Midbrain (tissue), 1 donor: ENCODE results near the gene KCNK15.
"Not testable (repeated sequence)": the region's sequence is repeated elsewhere in the genome, so short reads cannot be mapped to it uniquely, and the experiment has no call there.

Experiments
- DNase-seq: peaks from one replicate; lab custom pipeline; 2025; lab: John Stamatoyannopoulos, UW

Gene KCNK15

GRCh38 chr20:44758247-44759101 is 12.8 kb downstream of the KCNK15 start:
- no peak for DNase-seq

- DNase-seq = no peak
These were observed 13.9 kb downstream of the KCNK15 start for GRCh38 chr20:44759595-44759994.

DNA sequence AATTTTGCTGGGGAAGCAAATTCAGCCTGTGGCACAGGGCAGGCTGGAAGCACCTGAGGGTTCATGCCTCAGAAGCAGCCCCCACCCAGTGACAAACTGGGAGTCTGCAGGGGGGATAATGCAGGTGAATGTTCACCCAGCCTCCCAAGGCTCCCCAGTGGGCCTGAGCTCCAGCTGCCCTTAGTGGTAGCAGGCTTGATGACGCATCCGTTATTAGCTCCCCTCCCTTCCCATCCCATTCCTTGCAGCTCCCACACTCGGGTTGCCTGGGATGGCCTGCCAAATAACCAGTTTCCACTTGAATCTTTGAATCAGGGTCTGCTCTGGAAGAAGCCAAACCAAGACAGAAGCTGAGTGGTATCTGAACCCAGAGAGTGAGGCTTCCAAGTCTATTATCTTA is 15.8 kb downstream of the KCNK15 start:
- DNase-seq = no peak

DNA sequence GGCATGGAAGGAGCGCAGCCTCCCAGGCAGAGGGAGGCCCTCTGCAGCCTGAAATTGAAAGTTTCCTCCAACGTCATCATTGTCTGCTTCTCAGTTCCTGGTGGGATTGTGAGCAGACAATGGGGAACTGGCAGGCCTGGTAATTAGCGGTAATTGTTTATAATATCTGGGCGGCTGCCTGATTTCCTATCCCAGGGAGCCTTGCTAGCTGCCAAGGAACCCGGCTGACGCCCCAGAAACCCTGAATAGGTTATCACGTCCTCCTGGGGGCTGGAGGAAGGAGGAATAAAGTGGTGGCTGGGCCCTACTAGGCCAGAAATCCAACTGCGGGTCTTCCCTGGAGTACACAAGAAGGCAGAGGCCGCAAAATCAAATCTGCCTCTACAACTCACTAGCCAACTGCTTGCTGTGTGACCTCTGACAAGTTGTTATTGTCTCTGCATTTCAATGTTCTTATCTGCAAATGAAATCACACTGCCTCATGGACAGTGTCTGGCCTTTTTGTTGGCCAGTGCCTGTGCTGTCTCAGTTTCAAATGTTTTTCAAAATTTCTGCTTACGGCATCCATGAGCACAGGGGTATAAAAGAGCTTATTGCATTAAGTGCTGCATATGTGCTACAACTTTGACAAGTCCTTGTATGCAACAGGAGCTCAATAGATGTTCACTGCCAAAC is 16.9 kb downstream of the KCNK15 start:
- no peak for DNase-seq

GRCh38 chr20:44763798-44764197 is 18.1 kb downstream of the KCNK15 start:
- DNase-seq = not testable (repeated sequence)

DNA sequence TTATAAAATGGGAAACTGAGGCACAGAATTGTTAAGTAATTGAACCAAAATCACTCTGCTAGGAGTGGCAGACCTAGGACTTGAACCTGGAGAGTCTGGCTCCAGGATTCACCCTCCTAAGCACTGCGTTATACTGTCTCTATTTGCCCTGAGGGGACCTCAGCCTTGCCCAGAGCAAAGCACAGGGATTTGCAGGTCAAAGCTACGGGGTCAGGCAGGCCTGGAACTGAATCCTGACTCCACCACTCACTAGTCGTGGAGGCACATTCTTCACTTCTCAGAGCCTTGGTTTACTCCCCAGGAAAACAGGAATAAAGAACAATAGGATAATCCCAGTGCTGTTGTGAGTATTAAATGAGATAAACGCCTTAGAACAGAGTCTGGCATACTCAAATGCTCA is 19.4 kb downstream of the KCNK15 start:
- DNase-seq = no peak

DNA sequence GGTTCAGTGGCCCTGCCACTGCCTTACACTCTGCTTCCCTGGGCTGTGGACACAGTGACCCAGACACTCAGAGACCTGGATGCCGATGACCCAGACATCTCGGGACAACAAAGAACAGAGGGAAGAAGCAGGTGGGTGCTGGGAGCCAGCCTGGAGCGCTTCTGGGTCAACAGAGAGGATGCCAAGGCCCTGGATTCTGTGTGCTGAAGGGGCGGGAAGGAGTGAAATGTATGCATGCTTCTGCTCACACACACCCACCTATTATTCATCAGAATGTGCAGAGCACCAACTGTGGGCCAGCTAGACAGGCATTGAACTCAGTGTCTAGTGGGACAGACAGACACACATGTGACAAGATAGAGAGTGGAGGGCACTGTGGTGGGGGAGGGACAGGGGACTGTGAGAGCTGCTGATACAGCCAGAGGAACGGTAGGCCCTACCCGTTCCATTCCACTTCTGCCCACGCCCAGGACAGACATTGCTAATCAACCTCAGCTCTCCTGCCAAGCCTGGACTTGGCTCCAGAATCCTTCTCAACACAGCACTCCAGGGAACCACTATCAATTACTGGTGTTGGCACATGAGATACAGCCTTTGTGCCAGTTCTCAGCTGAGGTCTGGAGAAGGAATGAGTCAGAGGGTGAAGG is 20.2 kb downstream of the KCNK15 start:
- DNase-seq = no peak

- DNase-seq = no peak
These were observed 22.6 kb downstream of the KCNK15 start for GRCh38 chr20:44768256-44768655.

DNA sequence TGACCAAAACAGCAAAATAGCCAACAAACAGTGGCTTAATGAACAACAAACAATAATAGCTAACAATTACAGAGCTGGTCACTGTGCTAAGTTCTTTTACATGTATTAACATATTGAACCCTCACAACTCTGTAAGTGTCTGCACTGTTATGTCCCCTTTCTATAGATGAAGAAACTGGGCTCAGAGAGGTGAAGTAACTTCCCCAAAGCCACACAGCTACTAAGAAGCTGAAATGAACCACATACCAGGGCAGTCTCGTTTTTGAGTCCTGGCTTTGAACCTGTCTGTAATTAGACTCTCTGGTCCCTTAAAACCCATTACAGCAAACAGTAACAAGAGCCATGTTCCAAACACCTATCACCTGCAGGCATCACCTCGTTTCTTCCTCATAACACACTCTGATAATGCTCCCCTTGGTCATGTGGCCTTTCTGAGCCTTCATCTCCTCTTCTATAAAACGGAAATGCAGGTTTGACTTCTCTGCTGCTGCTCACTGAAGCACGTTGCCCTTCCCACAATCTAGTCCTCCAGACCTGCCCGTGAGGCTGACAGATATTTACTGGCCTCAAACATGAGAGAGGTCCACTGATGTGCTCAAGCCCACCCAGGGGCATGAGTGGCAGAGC is 23.3 kb downstream of the KCNK15 start:
- DNase-seq = no peak

GRCh38 chr20:44769481-44769863 is 23.8 kb downstream of the KCNK15 start:
- no peak for DNase-seq

DNA sequence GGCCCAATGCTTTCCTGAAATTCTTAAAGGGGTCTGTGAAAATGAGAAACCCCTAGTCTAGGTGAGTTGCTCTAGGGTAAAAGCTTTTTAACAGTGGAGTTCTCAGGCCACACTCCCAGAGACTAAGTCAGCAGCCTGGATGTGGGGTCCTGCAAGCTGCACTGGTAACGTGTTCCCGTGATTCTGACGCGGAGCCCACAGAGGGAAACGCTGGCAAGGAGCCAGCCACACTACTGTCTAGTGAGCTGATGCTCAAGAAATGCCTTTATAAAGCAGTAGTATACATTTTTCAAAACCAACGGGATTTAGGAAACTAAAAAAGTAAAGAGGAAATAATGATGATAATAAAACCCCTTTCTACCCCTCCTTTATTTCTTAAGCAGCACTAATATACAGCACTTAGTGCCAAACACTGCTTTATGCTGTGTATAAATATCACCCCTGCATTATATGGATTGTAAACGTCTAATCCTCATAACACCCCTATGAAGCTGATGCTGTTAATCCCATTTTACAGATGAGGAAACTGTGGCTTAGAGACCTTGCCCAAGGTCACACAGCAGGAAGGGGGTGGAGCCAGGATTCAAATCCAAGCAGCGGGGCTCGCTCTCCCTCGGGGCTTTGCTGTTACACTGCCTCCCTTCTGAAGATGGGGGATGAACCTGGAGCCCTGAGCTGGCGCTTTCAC is 25.0 kb downstream of the KCNK15 start:
- no peak for DNase-seq

DNA sequence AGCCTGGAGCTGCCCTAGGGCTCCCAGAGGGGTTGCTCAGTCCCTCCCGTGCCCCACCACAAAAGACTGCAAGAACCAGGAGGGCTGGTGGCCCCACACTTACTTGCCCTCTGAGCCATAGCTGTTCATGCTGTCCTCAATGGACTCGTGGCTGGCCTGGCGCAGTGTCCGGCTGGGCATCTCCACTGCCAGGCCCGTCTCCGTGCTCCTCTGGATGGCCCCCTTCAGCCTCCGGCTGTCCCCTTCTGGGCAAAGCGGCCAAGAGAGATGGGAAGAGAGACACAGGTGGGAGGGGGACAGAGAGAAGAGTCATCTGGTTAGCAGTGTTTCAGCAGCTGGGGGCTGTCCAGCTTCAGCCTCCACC is 25.5 kb downstream of the KCNK15 start:
- no peak for DNase-seq

GRCh38 chr20:44772636-44773035 is 27.0 kb downstream of the KCNK15 start:
- no peak for DNase-seq

DNA sequence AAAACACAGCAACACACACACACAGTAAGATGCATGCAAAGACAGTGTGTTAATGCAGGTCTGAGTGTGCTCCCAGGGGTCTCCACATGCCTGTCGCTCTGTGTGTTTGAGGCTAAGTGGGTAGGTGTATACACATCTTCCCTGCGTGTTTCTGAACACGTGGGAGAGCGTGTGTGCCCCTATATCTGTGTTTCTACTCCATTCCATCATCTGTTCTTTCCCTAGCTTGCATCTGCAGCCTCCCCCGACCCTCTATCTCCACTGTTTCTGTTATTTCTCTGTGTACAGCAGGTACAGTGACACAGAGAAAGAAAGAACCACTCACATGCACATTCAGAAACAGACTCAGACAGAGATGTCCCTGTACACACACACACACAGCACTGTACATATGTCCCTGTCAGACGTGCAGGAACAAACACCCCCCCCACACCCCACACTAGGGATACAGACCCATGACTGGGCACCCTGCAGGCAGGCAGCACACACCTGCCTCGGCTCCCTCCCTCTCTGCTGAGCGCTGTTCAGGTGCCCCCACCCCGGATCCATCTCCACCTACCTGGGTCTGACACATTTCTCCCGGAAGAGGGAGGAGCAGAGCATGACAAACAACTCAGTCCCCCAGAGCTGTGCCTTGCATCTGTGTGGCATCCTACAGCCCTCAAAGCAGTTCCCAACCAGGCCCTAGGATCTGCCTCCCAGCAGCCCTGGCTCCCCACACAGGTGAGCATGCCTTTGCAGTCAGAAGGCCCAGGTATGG is 27.6 kb downstream of the KCNK15 start:
- DNase-seq = no peak

DNA sequence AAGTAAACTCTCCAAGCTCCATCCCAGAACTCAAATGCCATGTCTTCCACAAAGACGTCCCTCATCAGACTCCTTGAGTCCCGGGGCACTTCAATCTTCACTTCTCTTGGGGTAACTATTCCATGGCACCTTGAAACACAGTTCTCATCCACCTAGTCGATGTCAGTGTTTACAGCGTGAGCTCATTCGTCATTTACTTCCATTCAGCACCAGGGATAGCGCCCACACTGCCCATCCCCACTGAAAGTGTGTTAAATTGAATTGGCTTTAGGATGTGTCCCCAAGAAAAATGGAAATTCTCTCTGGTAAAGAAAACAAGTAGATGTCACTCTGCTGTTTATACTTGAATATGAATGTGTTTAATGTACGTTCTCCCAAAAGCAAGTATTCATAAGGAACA is 31.3 kb downstream of the KCNK15 start:
- no peak for DNase-seq

DNA sequence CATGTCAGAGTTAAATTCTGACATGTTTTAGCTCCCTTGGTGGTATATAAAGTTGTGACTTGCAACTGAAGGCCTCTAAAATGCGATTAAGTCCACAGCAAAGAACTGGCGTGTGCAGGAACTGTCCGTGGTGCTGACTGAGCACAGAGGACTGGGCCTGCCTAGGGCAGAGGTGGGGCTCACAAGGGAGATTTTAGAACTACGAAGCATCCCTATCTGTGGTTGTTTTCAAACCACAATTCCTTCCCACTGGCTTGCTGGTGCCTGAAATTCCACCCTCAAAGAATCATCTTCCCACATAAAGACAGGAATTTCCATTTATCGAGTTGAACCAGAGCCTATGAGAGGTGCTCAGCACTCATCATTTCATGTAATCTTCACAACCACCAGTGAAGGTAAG is 34.6 kb downstream of the KCNK15 start:
- DNase-seq = peak; percentile 9

- DNase-seq = no peak
These were observed 35.5 kb downstream of the KCNK15 start for GRCh38 chr20:44781118-44781517.

GRCh38 chr20:44781791-44782190 is 36.1 kb downstream of the KCNK15 start:
- no peak for DNase-seq

DNA sequence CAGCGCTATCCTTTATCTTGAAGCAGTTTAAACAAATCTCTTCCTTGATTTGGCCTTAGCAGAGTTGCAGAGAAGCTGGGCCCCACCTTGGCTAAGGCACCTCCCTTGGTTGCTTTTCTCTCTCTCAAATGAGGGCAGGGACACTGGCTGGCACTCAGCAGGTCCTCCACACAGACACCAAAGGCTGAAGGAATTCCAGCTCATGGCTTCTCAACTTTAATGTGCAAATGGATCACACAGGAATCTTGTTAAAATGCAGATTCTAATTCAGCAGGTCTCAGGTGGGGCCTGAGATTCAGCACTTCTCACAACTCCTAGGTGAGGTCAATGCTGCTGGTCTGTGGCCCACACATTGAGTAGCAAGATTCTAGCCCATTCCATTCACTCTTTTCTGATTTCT is 39.0 kb downstream of the KCNK15 start:
- DNase-seq = no peak

DNA sequence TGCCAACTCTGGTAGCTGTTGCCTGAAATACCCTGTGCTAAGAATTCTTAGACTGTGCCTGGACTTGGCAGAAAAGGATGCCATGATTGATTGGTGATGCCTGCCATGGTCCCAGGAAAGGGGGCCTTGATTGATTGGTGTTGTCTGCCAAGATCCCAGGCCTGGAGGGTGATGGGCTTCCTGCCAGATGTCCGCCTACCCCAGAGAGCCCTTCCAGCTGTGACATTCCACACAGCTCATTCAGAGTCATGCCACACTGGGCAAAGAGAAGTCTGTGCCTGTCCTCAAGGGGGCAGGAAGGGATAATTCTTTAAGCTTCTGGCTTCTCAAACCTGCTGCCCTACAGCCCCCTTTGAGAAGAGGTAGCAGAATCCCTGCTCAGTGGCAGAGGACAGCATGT is 40.1 kb downstream of the KCNK15 start:
- no peak for DNase-seq

DNA sequence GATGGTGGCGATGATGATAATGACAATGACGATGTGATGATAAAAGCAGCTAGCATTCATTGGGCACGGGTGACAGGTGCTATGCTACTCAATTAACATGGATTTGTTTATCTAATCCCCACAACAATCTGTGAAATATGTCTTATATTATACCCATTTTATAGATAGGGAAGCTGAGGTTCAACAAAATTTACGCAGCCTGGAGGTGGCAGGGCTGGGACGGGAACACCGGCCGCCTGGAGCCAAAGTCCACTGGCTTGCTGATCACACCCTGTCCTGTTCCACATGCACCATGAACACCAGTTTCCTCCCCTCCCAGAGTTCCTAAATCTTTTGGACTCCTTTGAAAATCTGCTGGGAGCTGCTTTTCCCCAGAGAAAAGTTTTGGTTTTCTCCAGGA is 41.6 kb downstream of the KCNK15 start:
- DNase-seq = no peak
